OCI-LY1 (cell line): ENCODE results near the gene C2CD5.

Experiments
- H2AFZ ChIP-seq: fragments of 200-600 bp; sonication (generic), shearing (Covaris generic); 2 replicates; pipeline ENCODE4 v1.6.0; 2014; ENCODE audit warnings: antibody characterized with exemption, mild to moderate bottlenecking, low read length
- H3F3A ChIP-seq: fragments of 200-600 bp; sonication (generic), shearing (Covaris generic); 2 replicates; pipeline ENCODE4 v1.6.0; 2014; ENCODE audit warnings: mild to moderate bottlenecking, antibody characterized with exemption, low read length, moderate library complexity; ENCODE audit not compliant: insufficient read depth
- H3K27ac ChIP-seq: fragments of 200-600 bp; sonication (generic); 2 replicates; pipeline ENCODE4 v1.5.1; 2014; ENCODE audit warnings: low read length, mixed run types, mild to moderate bottlenecking, low read depth; ENCODE audit not compliant: poor library complexity, severe bottlenecking
- H3K27me3 ChIP-seq: fragments of 200-600 bp; sonication (generic); 2 replicates; pipeline ENCODE4 v1.6.0; 2014; ENCODE audit warnings: antibody characterized with exemption, mild to moderate bottlenecking, low read length, moderate library complexity; ENCODE audit not compliant: insufficient read depth
- H3K36me3 ChIP-seq: fragments of 200-600 bp; sonication (generic); 2 replicates; pipeline ENCODE4 v1.6.1; 2014; ENCODE audit warnings: mild to moderate bottlenecking, antibody characterized with exemption, low read length, moderate library complexity, mixed read lengths; ENCODE audit not compliant: insufficient read depth
- H3K4me1 ChIP-seq: fragments of 200-600 bp; sonication (generic); 2 replicates; pipeline ENCODE4 v1.5.1; 2014; ENCODE audit warnings: mild to moderate bottlenecking, low read length, moderate library complexity; ENCODE audit not compliant: insufficient read depth, severe bottlenecking
- H3K4me2 ChIP-seq: fragments of 200-600 bp; sonication (generic), shearing (Covaris generic); 2 replicates; pipeline ENCODE4 v1.6.1; 2014; ENCODE audit warnings: low read length
- H3K4me3 ChIP-seq: fragments of 200-600 bp; sonication (generic); 2 replicates; pipeline ENCODE4 v1.5.1; 2014; ENCODE audit warnings: low read length, low read depth, mild to moderate bottlenecking, mixed read lengths; ENCODE audit not compliant: poor library complexity, severe bottlenecking
- H3K79me2 ChIP-seq: fragments of 200-600 bp; shearing (Covaris generic); 2 replicates; pipeline ENCODE4 v1.6.1; 2016; ENCODE audit warnings: mixed run types, low read length, mixed read lengths; ENCODE audit not compliant: insufficient read depth
- H3K9ac ChIP-seq: fragments of 200-600 bp; sonication (generic), shearing (Covaris generic); 2 replicates; pipeline ENCODE4 v1.6.1; 2014; ENCODE audit warnings: mild to moderate bottlenecking, low read length, mixed read lengths
- H3K9me2 ChIP-seq: fragments of 200-600 bp; sonication (generic), shearing (Covaris generic); 2 replicates; pipeline ENCODE4 v1.6.1; 2014; ENCODE audit warnings: low read depth, mild to moderate bottlenecking, low read length, mixed read lengths
- H3K9me3 ChIP-seq: fragments of 200-600 bp; shearing (Covaris generic); 2 replicates; pipeline ENCODE4 v1.6.1; 2014; ENCODE audit warnings: low read length, mixed read lengths
- H4K20me1 ChIP-seq: fragments of 200-600 bp; sonication (generic), shearing (Covaris generic); 2 replicates; pipeline ENCODE4 v1.6.0; 2016; ENCODE audit warnings: mild to moderate bottlenecking, low read length; ENCODE audit not compliant: insufficient read depth
- CTCF ChIP-seq: fragments of 200-600 bp; sonication (generic), shearing (Covaris generic); IDR thresholded peaks from 2 replicates; pipeline ENCODE4 v1.5.1; 2017; ENCODE audit warnings: mild to moderate bottlenecking, antibody characterized with exemption, low read length, moderate library complexity, mixed read lengths
- EZH2 ChIP-seq: fragments of 200-600 bp; sonication (generic), shearing (Covaris generic); IDR thresholded peaks from 2 replicates; pipeline ENCODE4 v1.8.0; 2017; ENCODE audit warnings: borderline replicate concordance, mixed run types, mild to moderate bottlenecking, antibody characterized with exemption, low read length, moderate library complexity, mixed read lengths

The C2CD5 gene

GRCh38 chr12:22529281-22530060, 14.9 kb downstream of the C2CD5 start:
- no peaks in the 10 kb centered on the region for H3K9me2 ChIP-seq
- H3K9me3 ChIP-seq = peaks cover 9% of the 10 kb centered on the region
- H3K27me3 ChIP-seq = no peaks in the 10 kb centered on the region
- H2AFZ ChIP-seq = no peak overlapping the region
- H3F3A ChIP-seq = no peaks in the 10 kb centered on the region
- TF ChIP-seq CTCF = peak; percentile 64
- no peak for TF ChIP-seq EZH2
- no peak overlapping the region for H3K9ac ChIP-seq
- no peak overlapping the region for H3K4me2 ChIP-seq
- H3K27ac ChIP-seq = no peak overlapping the region
- H3K4me3 ChIP-seq = no peak overlapping the region
- no peaks in the 10 kb centered on the region for H3K79me2 ChIP-seq
- H3K4me1 ChIP-seq = no peaks in the 10 kb centered on the region
- H3K36me3 ChIP-seq = peaks cover 51% of the 10 kb centered on the region
- no peaks in the 10 kb centered on the region for H4K20me1 ChIP-seq

GRCh38 chr12:22527999-22528398, 16.3 kb downstream of the C2CD5 start:
- Histone ChIP-seq H3K79me2 (no peaks in the 10 kb centered on the region), H3K4me3 (no peak overlapping the region), H3K36me3 (peaks cover 49% of the 10 kb centered on the region), H3K4me1 (no peaks in the 10 kb centered on the region), H3K9ac (no peak overlapping the region), H3K9me3 (peaks cover 9% of the 10 kb centered on the region), H4K20me1 (no peaks in the 10 kb centered on the region), H3K9me2 (no peaks in the 10 kb centered on the region), H3K4me2 (no peak overlapping the region), H3K27ac (no peak overlapping the region), H3K27me3 (no peaks in the 10 kb centered on the region), H3F3A (no peaks in the 10 kb centered on the region), H2AFZ (no peak overlapping the region)
- TF ChIP-seq CTCF (no peak), EZH2 (no peak)

GRCh38 chr12:22526836-22527235, 17.5 kb downstream of the C2CD5 start:
- Histone ChIP-seq H2AFZ (no peak overlapping the region), H3K4me2 (no peak overlapping the region), H4K20me1 (no peaks in the 10 kb centered on the region), H3K9me2 (no peaks in the 10 kb centered on the region), H3K9me3 (peaks cover 7% of the 10 kb centered on the region), H3K4me1 (no peaks in the 10 kb centered on the region), H3K79me2 (no peaks in the 10 kb centered on the region), H3K4me3 (no peak overlapping the region), H3F3A (no peaks in the 10 kb centered on the region), H3K27me3 (no peaks in the 10 kb centered on the region), H3K9ac (no peak overlapping the region), H3K36me3 (peaks cover 46% of the 10 kb centered on the region), H3K27ac (no peak overlapping the region)
- TF ChIP-seq EZH2 (no peak), CTCF (no peak)
